Measurements from ENCODE around the gene CRTC1.
"Not testable (repeated sequence)": the region's sequence is repeated elsewhere in the genome, so short reads cannot be mapped to it uniquely, and the experiment has no call there.

CRTC1 gene

GRCh38 chr19:18799389-18799970, 116.0 kb downstream of the CRTC1 start:
- DNase-seq (ENCODE audit: insufficient read length, low spot score) (no peak), FAIRE-seq (no peak)
- no peak for TF ChIP-seq POLR2A (IDR thresholded peaks at IDR 0.05; ENCODE audit: low read depth, low read length)

- no peak for TF ChIP-seq POLR2A (IDR thresholded peaks at IDR 0.05; ENCODE audit: low read depth, low read length)
- no peak for FAIRE-seq
- no peak for DNase-seq (ENCODE audit: insufficient read length, low spot score)
Measured at GRCh38 chr19:18800079-18800478, 116.6 kb downstream of the CRTC1 start.

- no peak for TF ChIP-seq POLR2A (IDR thresholded peaks at IDR 0.05; ENCODE audit: low read depth, low read length)
- DNase-seq (ENCODE audit: insufficient read length, low spot score) (no peak), FAIRE-seq (no peak)
Measured at GRCh38 chr19:18800636-18801035, 117.2 kb downstream of the CRTC1 start.

GRCh38 chr19:18802354-18802753, 118.9 kb downstream of the CRTC1 start:
- DNase-seq (ENCODE audit: insufficient read length, low spot score) (no peak), FAIRE-seq (no peak)
- no peak for TF ChIP-seq POLR2A (IDR thresholded peaks at IDR 0.05; ENCODE audit: low read depth, low read length)

- no peak for FAIRE-seq
- no peak for TF ChIP-seq POLR2A (IDR thresholded peaks at IDR 0.05; ENCODE audit: low read depth, low read length)
- no peak for DNase-seq (ENCODE audit: insufficient read length, low spot score)
Measured at GRCh38 chr19:18803550-18804138, 120.2 kb downstream of the CRTC1 start.

GRCh38 chr19:18804139-18804601, 120.7 kb downstream of the CRTC1 start:
- no peak for FAIRE-seq
- TF ChIP-seq POLR2A (IDR thresholded peaks at IDR 0.05; ENCODE audit: low read depth, low read length): no peak
- DNase-seq (ENCODE audit: insufficient read length, low spot score): no peak

GRCh38 chr19:18804643-18805042, 121.2 kb downstream of the CRTC1 start:
- no peak for TF ChIP-seq POLR2A (IDR thresholded peaks at IDR 0.05; ENCODE audit: low read depth, low read length)
- DNase-seq (ENCODE audit: insufficient read length, low spot score) (no peak), FAIRE-seq (no peak)

- no peak for TF ChIP-seq POLR2A (IDR thresholded peaks at IDR 0.05; ENCODE audit: low read depth, low read length)
Measured at GRCh38 chr19:18807861-18808331, 124.4 kb downstream of the CRTC1 start.

GRCh38 chr19:18809149-18809868, 125.8 kb downstream of the CRTC1 start:
- no peak for TF ChIP-seq POLR2A (IDR thresholded peaks at IDR 0.05; ENCODE audit: low read depth, low read length)
- FAIRE-seq (no peak), DNase-seq (ENCODE audit: insufficient read length, low spot score) (no peak)

More at GRCh38 chr19:18807861-18808331, 124.4 kb downstream of the CRTC1 start:
- no peak for FAIRE-seq
- no peak for DNase-seq (ENCODE audit: insufficient read length, low spot score)

- not testable (repeated sequence) for DNase-seq (ENCODE audit: insufficient read length, low spot score); FAIRE-seq
Measured at GRCh38 chr19:18811638-18812037, 128.2 kb downstream of the CRTC1 start.

GRCh38 chr19:18814063-18814462, 130.6 kb downstream of the CRTC1 start:
- no peak for TF ChIP-seq POLR2A (IDR thresholded peaks at IDR 0.05; ENCODE audit: low read depth, low read length)
- DNase-seq (ENCODE audit: insufficient read length, low spot score) (no peak), FAIRE-seq (no peak)

GRCh38 chr19:18815673-18816072, 132.2 kb downstream of the CRTC1 start:
- TF ChIP-seq POLR2A (IDR thresholded peaks at IDR 0.05; ENCODE audit: low read depth, low read length): no peak
- DNase-seq (ENCODE audit: insufficient read length, low spot score) (no peak), FAIRE-seq (no peak)

- FAIRE-seq; DNase-seq (ENCODE audit: insufficient read length, low spot score): not testable (repeated sequence)
Measured at GRCh38 chr19:18816645-18817044, 133.2 kb downstream of the CRTC1 start.

GRCh38 chr19:18817574-18817973, 134.1 kb downstream of the CRTC1 start:
- DNase-seq (ENCODE audit: insufficient read length, low spot score): no peak
- FAIRE-seq: no peak
- TF ChIP-seq POLR2A (IDR thresholded peaks at IDR 0.05; ENCODE audit: low read depth, low read length): no peak

- FAIRE-seq: no peak
- DNase-seq (ENCODE audit: insufficient read length, low spot score): no peak
- TF ChIP-seq POLR2A (IDR thresholded peaks at IDR 0.05; ENCODE audit: low read depth, low read length): no peak
Measured at GRCh38 chr19:18828786-18829185, 145.3 kb downstream of the CRTC1 start.
